Cardiac septum (tissue), 1 donor: ENCODE data around the gene PLEKHF1. TPM values are rescaled to one million over a fixed set of nuclear protein-coding genes. Genes with fewer than 3 reads are reported as not detected.

Source experiments
- DNase-seq: peaks from one replicate; pipeline ENCODE4 v3.0.0-alpha.2; 2020; ENCODE audit warnings: low spot score
- intact Hi-C: fragments of 100-400 bp; cut with DNase I; formaldehyde crosslinking; loops from one replicate; pipeline ENCODE4 v1.14.0; 2022
- total RNA-seq: library from RNA; stranded (reverse); fragmentation: NEBNext Ultra II Directional; extraction: Animal tissue kit (Norgen Biotek cat#: 25700); gene quantifications from one replicate; pipeline ENCODE4 v1.2.1, GENCODE V29; 2021
- donor health status: DM: no; HTN: no; CAD: no.

The PLEKHF1 gene
- total RNA-seq, 1 donor from 2014 or later, result 9.5 TPM

DNA sequence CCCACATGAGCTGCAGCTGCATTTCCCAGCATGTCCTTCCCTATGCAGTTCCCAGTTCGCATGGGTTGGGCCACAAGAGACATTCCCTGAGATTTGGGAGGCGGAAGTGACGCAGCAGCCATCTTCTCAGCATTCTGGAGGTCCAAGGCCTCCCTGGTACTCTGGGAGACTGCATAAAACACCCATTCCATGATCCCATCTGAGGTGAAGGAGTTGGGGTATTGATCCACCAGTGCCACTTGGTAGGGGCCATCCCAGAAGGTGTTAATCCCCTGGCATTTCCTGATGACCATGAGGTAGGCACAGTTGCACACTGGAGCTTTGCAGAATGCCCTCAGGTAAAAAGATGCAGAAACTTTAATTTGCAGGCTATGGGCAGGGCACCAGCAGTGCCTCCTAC is 33.8 kb upstream of the PLEKHF1 start:
- peak; percentile 35 for DNase-seq
- intact Hi-C loops, result no loop called here

DNA sequence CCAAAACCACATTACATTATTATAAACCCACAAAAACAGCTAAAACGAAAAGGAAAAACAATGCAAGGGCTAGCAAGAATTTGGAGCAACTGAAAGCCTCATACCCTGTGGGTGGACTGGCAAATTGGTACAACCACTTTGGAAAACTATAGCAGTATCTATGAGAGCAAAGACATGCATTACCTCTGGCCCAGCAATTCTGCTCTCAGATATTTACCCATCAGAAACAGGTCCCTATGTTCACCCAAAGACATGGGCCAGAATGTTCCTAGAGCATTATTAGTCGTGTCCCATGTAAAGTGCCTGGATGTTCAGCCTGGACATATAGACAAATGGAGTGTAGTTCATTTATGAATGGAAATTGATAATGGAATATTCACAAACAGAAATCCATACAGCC is 31.3 kb upstream of the PLEKHF1 start:
- intact Hi-C loops, result no loop called here
- DNase-seq, result no peak

DNA sequence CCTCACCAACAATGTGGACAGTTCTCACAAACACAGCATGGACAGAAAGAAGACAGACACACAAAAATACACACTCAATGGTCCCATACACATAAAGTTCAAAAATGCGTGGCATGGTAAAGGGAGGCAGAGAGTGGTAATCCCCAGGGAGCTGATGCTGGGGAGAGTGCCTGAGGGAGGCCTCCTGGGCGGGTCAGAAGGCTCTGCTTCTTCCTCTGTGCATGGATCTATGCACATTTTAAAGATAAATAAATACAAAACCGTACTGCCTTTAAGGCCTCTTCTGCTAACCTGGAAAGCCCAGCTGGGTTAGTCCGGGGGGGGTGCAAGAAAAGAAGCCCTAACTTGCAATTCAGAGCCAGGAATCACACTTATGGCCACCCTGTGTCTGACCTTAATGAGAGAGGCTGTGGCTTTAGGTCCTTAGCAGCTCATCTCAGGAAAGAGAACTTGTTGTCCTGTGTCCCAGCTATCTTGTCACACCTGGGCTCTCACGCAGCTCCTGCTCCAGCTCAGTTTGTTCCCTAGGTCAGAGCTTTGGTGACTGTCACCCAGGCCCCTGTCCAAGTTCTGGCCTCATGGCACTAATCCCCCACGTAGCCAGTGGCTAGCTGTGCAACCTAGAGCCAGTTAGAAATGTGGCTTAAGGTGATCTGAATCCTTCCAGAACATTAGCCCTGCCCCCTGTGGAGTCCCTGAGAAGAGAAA is 30.7 kb upstream of the PLEKHF1 start:
- DNase-seq, result no peak
- intact Hi-C loops, result no loop called here

DNA sequence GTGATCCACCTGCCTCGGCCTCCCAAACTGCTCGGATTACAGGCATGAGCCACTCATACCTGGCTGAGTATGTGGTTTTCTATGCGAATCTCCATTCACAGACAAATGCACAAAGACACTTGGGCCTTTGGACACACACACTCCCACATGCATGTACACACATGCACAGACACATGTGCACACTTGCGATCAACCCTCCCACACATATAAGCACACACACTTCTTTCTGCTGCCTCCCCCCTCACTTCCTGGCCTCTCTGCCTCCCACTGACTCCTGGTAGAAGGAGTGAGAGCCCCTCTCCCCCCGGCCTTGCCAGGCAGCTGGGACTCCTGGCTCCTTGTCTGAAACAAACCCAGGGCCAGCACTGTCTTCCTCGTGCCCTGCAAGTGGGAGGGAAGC is 29.3 kb upstream of the PLEKHF1 start:
- no peak for DNase-seq
- intact Hi-C loops, result no loop called here

DNA sequence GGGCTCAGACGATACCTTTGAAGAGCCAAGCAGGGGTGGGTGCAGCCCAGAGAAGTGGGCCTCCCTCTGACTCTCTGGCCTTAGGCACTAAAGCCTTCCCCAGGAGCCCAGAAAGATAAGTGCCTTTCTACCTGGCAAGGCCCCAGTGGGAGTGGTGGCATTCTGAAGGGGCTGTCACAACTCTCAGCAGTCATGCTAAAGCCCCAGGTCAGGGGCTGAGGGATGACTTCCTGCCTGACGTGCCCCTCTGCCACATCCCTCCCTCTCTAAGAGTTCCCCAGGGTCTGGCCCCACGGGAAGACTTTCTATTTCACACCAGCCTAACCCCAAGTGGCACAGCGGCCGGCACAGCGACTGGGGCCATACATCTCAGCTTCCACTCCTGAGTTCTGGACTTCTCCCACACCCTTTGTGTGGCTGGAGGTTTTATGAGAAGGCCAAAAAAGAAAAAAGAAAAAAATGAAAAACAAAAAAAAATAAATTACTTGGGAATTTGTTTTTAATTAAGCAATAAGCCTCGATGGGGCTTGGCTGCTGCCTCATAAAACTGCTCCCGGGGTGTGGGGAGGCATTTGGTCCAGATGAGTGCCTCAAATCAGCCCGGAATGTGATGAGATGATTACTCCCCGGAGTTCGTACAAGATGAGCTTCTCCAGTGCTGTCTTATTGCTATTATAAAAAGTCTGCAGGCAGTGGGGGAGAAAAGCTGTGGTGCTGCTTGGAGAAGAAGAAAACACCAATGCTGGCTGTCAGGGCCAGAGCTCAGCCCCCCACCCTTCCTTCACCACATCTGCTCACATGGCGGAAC is 28.5 kb upstream of the PLEKHF1 start:
- intact Hi-C loops, result no loop called here
- DNase-seq, result peak; percentile 19

DNA sequence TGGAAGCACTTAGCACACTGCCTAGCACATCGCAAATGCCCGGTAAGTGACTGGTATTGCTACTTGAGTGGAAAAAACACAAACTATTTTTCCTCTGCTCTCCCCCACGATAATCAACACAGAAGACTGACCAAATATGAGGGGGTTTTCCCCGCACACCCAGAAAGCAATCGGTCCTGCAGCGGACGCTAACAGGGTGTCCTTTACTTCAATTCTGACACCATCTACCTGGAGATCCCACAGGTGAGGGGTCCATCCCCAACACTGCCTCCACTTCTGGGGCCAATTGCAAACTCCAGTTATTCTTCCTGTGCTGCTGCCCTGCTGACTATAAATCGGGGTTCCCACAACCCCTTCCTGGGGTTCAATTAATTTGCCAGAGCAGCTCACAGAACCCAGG is 26.2 kb upstream of the PLEKHF1 start:
- intact Hi-C loops, result no loop called here
- no peak for DNase-seq

DNA sequence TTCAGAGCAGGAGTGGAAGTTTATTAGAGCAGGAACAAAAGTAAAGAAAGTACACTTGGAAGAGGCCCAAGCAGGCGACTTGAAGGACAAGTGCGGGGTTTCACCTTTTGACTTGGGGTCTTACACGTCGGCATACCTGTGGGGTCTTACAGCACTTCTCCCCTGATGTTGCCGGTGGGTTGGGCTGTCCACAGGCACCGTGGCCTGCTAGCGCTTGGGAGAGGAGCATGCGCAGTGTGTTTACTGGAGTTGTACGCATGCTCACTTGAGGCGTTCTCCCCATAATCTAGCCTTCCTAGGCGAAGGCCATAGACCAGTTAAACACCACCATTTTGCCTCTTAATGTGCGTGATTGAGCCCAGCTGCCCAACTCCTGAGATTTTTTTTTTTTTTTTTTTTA is 25.0 kb upstream of the PLEKHF1 start:
- DNase-seq, result peak; percentile 22
- intact Hi-C loops, result no loop called here

DNA sequence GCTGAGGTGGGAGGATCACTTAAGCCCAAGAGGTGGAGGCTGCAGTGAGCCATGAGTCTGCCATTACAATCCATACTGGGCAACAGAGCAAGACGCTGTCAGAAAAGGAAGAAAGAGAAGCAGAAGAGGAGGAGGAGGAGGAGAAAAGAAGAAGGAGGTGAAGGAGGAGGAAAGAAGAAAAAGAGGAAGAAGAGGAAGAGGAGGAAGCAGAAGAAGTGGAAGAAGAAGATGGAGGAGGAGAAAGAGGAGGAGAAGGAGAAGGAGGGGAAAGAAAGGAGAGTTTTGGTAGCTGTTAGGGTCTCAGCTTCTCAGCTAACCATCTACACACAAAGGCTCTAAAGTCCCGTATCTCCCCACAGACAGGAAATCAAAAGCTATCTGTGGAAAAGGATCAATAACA is 23.7 kb upstream of the PLEKHF1 start:
- intact Hi-C loops, result no loop called here

DNA sequence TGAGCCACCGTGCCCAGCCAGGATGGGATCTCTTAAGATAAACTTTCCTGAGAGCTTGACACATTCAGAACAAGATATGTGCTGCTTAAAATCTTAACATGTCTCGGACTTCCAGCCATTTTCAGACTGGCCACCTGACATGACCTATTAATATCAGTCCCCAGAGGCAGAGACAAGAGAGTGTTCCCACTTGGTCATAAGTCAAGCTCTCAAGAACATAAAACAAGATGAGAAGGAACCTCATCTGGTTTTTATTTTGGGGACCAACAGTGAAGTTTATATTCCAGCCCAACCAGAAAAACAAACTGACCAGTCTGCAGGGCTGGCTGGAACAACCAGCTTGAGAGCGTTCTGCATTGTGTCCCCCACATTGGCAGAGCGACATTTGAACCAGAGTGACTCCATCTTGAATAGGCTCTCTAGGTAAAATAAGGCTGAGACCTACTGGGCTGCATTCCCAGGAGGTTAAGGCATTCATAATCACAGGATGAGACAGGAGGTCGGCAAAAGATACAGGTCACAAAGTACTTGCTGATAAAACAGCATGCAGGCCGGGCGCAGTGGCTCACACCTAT is 21.8 kb upstream of the PLEKHF1 start:
- peak; percentile 15 for DNase-seq
- intact Hi-C loops, result no loop called here

More for the DNA sequence above, 23.7 kb upstream of the PLEKHF1 start:
- no peak for DNase-seq

DNA sequence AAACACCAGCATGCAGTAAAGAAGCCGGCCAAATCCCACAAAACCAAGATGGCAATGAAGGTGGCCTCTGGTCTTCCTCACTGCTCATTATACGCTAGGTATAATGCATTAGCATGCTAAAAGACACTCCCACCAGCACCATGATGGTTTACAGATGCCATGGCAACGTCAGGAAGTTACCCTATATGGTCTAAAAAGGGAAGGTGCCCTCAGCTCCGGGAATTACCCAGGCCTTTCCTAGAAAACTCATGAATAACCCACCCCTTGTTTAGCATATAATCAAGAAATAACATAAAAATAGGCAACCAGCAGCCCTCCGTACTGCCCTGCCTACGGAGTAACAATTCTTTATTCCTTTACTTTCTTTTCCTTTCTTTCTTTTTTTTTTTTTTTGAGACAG is 21.1 kb upstream of the PLEKHF1 start:
- intact Hi-C loops, result loop anchor here (2.0 kb wide), 1 partner anchor 19 kb away; no protein-coding TSS in a partner anchor
- DNase-seq, result peak; percentile 22

DNA sequence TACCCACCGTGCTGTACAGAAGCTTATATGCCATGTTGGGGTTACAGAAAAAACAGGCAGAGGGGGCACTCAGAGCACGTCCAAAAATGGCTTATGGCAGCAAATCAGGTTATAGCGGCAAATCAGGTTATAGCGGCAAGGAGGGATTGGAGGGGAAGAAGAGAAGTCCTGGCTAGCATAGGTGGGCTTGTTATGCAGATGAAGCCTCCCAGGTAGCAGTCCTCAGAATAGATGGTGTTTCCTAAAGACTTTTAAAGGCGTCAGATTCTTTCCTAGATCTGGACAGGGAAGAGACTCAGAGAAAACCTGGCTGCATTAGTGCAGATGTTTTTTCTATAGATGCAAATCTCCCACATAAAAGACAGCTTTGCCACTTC is 19.8 kb upstream of the PLEKHF1 start:
- intact Hi-C loops, result loop anchor here (2.0 to 5.0 kb wide), 2 partner anchors 17 to 42 kb away; no protein-coding TSS in a partner anchor
- peak; percentile 17 for DNase-seq

DNA sequence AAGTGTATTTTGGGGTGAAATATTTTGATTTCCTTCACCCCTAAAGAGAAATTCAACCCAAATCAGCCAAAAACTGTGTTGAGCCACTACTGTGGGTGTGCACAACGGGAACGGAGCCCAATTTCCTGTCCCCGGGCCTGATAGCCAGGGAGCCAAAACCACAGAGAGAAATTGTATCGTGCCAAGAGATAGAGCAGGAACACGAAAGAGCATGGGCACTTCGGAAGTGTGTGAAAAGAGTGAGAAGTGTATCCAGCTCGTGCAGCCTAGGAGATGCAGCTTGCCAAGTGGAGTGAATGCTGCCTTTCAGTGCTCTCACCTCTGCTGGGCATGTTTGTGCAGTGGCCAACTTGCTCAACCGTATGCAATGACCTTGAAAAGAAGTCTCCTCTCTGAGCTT is 19.4 kb upstream of the PLEKHF1 start:
- intact Hi-C loops, result loop anchor here (2.0 to 5.0 kb wide), 2 partner anchors 17 to 41 kb away; no protein-coding TSS in a partner anchor
- DNase-seq, result peak; percentile 79

DNA sequence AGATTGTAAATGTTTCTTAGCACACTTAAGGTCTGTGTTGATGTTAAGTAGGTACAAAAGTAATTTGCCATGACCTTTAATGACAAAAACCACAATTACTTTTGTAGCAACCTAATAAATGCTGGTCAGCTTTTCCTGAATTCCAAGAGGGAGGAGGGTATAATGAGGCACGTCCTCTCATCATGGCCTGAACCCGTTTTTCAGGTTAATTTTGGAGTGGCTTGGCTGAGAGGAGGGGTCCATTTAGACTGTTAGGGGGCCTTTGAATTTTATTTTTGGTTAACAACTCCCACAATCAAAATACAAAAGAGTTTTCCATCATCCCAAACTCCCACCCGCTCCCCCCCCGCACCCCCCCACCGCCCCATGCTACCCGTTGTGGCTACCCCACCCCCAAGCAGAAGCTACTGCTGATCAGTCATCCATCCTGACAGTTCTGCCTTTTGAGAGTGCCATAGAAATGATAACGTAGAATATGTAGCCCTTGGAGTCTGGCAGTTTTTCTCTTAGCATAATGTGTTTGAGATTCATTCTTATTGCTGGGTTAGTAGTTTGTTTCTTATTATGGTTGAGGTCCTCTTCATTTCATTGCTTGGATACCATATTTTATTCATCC is 14.4 kb upstream of the PLEKHF1 start:
- intact Hi-C loops, result no loop called here

DNA sequence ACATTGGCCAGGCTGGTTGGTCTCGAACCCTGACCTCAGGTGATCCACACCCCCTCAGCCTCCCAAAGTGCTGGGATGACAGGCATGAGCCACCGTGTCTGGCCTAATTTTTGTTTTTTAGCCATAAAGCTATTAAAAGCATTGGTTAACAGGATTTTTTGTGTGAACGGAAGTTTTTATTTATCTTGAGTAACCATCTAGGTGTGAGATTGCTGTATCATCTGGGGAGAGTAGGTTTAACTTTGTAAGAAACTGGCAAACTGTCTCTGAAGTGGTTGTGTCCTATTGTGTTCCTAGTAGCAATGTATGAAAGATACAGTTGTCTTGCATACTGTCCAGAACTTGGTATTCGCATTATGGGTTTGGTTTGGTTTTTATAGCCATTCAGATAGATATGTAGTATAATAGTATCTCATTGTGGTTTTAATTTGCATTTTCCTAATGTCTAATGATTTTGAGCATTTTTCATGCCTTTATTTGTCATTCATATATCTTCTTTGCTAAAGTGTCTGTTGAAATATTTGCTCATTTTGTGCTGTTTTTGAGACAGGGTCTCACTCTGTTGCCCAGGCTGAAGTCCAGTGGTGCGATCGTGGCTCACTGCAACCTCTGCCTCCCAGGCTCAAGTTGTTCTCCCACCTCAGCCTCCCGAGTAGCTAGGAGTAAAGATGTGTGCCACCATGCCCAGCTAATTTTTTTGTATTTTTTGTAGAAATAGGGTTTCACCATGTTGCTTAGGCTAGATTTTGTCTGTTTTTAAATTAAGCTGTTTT is 13.5 kb upstream of the PLEKHF1 start:
- DNase-seq, result peak; percentile 19

More for the DNA sequence above, 14.4 kb upstream of the PLEKHF1 start:
- peak; percentile 12 for DNase-seq

DNA sequence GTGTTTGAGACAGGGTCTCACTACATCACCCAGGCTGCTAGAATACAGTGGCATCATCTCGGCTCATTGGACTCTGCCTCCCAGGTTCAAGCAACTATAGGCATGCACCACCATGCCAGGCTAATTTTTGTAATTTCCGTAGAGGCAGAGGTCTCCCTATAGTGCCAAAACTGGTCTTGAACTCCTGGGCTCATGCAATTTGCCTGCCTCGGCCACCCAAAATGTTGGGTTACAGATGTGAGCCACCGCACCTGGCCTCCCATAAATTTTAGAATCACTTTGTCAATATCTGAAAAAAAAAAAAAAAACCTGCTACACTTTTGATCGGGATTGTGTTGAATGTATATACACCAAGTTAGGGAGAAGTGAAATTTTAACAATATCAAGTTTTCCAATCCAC is 11.9 kb upstream of the PLEKHF1 start:
- no peak for DNase-seq
- intact Hi-C loops, result no loop called here

More for the DNA sequence above, 13.5 kb upstream of the PLEKHF1 start:
- intact Hi-C loops, result no loop called here

DNA sequence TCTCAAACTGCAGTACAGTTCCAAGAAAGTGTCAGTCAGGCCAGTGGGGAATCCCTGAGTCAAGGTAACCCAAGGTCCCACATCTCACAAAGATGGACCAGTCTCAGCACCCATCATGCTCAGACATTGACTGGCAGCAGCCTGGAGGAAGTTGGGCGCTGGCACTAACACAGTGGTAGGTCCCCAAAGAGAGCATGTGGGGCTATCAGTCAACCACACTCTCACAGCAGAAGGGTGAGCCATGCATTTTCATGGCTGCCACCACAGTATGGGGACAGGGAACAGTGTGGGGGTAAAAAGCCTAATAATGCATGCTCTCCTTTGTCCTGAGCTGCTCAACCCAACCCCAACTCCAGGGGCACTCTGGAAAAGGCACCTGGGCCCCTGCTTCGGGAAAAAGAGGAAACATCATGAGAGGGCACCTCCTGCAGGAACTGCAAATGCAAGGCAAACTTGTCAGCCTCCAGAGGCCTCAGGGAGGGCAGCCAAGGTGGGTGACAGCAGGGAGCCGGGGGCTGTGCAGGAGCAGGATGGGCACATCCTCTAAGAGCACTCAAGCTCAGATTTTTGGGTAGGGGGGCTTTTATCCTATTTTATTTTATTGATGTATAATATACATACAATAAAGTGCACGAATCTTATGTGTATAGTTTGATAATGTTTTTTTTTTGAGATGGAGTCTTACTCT is 9.5 kb upstream of the PLEKHF1 start:
- intact Hi-C loops, result no loop called here
- peak; percentile 15 for DNase-seq

DNA sequence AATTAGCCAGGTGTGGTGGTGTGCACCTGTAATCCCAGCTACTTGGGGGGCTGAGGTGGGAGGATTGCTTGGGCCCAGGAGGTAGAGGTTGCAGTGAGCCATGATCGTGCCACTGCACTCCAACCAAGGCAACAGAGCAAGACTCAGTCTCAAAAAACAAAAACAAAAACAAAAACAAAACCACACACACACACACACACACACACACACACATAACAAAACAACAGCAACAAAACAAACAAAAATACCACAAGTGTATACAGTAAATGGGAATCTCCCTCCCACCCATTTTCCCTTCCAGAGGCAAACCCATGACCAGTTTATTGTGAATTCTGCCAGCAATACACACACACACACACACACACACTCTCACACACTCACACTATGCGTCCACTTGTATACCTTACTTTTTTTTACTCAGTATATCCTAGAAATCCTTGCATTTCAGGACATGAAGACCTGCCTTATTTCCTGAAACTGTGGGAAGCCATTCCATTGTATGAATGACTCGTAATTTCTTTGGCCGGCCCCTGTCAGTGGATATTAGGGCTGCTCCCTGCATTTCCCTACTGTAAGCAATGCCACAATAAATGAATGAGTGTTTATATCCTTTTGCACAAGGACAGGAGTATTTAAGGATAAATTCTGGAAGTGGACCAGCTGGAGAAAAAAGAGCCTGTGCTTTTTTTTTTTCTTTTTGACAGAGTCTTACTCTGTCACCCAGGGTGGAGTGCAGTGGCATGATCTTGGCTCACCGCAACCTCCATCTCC is 6.9 kb upstream of the PLEKHF1 start:
- DNase-seq, result no peak
- intact Hi-C loops, result no loop called here

DNA sequence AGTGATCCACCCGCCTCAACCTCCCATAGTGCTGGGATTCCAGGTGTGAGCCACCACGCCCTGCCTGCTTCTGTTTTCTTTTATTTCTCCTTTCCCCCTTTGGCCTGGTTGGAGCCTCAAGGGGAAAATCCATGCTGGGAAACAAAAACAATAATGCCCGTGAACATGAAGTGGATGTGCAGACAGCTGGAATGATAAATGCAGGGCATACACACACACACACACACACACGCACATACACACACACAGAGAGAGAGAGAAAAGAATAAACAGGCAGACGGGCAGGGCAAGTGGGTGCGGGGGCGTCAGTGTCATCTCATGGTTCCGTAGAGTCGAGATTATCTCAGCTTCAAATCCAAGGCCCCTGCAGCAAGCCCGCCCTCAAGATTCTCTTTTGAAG is 4.4 kb upstream of the PLEKHF1 start:
- intact Hi-C loops, result no loop called here
- DNase-seq, result no peak
